ENCODE data around the gene FARP1.

Gene FARP1

DNA sequence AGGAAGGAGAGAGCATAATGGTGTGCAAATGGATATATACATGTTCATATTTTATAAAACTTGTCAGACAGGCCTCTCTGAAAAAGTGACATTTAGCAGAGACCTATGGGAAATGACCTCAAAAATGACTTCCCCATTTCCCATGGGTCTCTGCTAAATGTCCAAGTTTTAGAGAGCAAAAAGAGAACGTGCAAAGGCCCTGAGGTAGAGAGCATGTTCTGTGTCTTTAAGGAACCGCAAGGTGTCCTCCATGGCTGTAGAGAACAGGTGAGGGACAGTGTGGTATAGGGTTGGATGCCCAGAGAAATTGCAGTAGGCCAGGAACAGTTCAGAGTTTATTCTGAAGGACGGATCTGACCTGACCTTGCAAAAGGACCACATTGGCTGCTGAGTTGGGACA is 147.4 kb downstream of the FARP1 start:
- no peak for DNase-seq

- no peak for DNase-seq
Observed at GRCh38 chr13:98291658-98292057, 148.8 kb downstream of the FARP1 start.

GRCh38 chr13:98293103-98293502 is 150.2 kb downstream of the FARP1 start:
- DNase-seq = no peak

GRCh38 chr13:98293570-98294142 is 150.8 kb downstream of the FARP1 start:
- DNase-seq = no peak

DNA sequence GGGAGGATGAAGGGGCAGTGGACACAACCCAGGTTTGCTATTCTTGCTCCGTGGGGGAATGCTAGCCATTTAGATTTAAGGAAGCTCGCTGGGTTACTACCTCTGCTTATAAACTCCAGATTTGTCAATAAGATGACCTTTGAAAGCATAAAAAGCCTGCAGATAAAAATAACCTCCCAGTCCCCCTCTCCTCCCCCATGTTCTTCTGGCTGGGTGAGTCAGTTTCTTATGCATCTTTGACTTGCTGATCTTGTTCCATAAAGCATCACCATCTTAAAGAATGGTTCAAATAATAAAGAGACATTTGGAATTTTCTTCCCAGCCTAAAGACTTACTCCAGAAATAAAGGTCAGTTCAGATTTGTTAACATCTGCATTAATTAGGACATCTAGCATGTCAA is 152.5 kb downstream of the FARP1 start:
- no peak for DNase-seq

DNA sequence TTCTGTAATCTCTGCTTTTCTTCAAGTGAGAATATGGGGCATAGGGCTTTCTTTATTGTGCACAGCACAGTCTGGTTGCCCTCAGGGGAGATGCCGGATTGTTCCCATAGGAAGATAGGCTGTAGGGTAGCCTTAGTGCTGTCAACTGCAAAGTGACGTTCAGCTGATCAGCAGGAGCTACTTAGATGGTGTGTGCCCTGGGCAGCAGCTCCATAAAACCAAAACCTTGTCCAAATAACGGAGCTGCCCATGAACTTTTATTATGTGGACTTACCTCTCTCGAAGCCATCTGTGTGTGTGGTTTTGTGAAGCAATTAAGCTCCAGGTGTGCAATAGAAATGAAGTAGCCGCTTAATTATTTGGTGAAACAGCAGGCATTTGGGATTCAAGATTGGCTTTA is 154.2 kb downstream of the FARP1 start:
- DNase-seq = no peak

- no peak for DNase-seq
Observed at GRCh38 chr13:98297745-98298144, 154.9 kb downstream of the FARP1 start.

GRCh38 chr13:98298599-98298998 is 155.7 kb downstream of the FARP1 start:
- no peak for DNase-seq

DNA sequence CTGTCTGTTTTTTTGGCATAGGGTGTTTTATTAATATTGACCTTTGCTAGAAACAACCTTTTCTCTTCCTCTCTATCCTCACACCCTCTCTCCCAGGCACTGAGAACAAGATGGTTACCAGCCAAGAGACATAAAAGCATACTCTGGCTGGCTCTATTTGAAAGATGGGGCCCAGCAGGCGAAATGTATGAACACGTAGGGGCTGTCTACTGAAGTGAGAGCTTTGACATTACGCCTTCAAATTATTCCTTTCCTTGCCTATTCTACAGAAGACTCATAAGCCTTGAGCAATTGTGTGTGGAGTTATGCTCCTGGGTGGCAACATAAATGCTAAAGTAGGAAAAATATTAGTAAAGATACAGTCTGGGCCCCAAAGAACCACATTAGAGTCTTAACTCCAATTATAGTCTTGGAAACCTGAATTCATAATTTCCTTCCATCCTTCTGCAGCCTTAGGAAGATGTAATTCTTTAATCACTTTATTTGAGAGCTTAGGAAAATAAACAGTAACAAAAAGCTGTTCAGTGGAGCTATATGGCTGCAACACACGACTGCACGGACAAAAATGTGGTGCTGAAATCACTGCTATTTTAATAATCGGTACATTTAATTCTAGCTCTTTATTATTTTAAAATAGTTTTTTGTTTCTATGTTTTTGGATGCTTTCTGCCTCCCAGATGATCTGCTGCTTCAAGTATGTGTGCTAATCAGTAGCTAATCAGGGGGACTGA is 156.5 kb downstream of the FARP1 start:
- no peak for DNase-seq

GRCh38 chr13:98299966-98300350 is 157.1 kb downstream of the FARP1 start:
- no peak for DNase-seq

DNA sequence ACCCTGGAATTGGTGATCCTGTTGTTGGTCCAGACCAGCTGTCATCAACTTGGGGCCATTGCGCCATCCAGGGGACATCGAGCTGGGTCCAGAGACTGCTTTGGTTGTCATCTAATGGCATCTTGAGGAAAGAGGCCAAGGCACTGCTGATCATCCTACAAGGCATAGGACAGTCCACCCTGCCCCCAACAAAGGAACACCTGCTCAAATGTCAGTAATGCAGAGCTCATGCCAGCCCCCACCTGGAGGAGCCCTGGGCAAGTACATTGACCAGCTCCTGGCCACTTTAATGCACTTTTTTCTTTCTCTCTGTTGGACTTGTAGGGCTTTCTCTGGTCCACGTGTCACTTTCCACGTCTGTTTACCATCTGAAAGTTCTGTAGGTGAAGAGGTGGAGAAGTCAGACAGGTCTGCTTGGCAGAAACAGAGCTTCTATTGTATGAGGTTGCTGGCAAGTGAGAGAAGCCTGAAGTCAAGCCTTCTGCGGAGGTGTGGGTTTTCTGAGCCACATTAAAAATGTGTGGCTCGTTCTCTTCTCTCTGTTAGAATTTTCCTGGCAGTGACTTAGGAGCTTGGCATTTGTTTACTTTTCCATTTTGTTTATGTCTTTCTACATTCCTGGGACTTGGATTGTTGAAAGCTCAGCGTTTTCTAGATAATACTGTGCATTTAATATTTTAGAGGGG is 158.2 kb downstream of the FARP1 start:
- DNase-seq = no peak

GRCh38 chr13:98301721-98302120 is 158.8 kb downstream of the FARP1 start:
- DNase-seq = no peak

- no peak for DNase-seq
Observed at GRCh38 chr13:98303858-98304257, 161.0 kb downstream of the FARP1 start.

- no peak for DNase-seq
Observed at GRCh38 chr13:98305670-98306069, 162.8 kb downstream of the FARP1 start.

DNA sequence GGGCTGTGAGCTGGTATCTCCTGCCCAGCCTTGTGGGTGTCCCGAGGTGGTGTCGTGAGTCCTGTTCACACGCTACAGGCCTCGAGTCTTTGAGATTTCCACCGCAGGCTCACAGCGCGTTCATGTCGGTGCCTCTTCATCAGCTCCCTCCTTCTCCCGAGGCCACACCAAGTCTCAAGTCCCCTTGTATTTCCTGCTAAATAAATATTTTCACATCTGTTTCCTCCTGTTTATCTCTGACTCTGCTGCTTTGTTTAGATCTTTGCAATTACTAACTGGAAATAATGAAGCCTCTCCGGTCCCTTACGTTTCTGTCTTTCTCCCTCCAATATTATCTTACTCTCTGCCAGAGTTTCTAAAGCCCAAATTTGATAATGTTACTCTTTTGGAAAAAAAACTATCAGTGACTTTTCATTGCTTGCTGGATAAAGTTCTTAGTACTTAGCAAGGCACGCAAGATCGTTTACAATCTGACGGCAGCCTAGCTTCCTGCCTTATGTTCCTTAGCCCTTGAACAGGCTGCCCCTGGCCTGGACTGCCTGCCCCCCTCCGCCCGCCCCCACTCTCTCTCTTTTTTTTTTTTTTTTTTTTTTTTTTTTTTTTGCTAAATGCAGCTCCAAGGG is 164.7 kb downstream of the FARP1 start:
- no peak for DNase-seq

- no peak for DNase-seq
Observed at GRCh38 chr13:98308086-98308911, 165.4 kb downstream of the FARP1 start.

GRCh38 chr13:98309569-98310335 is 166.9 kb downstream of the FARP1 start:
- no peak for DNase-seq

DNA sequence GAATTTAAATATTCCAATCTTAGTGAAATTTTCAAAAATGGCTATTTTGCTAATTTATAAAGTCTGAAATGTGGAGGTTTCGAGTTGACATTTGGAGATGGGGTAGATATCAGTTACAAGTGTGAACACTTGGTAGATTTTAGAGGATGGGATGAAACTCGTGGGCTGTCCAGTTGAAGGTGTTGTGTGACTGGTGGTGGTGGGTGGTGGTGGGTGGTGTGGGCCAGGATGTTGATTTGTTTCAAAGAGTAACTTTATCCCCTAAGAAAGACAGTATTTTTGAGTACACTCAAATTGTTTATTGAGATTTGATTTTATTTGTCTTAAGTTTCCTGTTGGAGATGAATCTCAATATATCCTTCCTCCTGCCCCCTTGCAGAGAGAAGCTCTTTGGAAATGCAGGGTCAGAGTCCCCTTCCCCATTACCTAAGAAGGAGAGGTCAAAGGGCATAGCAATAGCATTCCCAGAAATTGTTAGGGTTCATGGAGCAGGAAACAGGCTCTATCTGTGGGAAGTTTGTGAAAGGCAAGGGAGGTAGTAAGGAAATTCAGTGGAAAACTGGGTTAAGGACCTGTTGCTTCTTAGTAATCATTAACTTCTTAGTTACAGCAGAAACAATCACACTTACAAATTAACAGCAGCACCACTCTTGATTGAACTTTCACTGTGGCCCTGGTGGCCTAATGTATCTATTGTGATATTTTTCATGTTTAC is 167.7 kb downstream of the FARP1 start:
- no peak for DNase-seq

DNA sequence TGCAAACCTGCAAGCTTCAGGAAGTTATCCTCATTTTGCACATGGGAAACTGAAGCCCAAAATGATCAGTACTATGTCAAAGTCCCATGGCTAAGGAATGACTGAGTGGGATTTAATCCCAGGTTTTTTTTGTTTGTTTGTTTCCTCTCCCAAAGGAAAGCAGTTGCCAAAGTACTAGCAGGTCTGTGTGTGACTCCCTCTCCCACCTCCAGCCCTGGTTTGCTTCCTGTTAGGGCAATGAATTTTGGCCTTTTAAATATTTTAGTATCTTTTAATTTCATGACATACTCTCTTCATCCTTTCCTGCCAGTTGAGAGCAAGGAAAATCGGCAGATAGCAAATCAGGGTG is 168.3 kb downstream of the FARP1 start:
- DNase-seq = no peak

DNA sequence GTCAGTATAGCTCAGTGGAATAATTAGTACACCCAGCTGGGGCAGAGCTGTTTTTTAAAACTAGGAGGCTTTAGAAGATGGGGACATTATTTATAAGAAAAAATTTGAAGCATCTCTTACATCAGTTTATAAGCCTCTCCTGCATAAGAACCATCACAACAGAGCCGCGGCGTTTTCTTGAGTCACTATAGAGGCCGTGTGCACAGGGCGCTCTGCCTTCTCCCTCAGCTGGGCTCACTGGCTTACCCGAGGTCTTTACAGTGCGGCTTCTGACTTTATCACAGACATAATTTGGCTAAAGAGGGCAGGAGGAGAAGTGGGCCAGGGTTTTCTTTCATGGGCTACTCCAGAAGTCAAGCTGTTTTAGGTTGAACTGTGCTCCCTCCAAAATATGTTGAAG is 169.7 kb downstream of the FARP1 start:
- no peak for DNase-seq

Measured in GOT3 (cell line).